ENCODE data around the gene CYP24A1.
A peak's percentile ranks its signal among the peaks of the same experiment; 100 is the strongest.

CYP24A1 gene

DNA sequence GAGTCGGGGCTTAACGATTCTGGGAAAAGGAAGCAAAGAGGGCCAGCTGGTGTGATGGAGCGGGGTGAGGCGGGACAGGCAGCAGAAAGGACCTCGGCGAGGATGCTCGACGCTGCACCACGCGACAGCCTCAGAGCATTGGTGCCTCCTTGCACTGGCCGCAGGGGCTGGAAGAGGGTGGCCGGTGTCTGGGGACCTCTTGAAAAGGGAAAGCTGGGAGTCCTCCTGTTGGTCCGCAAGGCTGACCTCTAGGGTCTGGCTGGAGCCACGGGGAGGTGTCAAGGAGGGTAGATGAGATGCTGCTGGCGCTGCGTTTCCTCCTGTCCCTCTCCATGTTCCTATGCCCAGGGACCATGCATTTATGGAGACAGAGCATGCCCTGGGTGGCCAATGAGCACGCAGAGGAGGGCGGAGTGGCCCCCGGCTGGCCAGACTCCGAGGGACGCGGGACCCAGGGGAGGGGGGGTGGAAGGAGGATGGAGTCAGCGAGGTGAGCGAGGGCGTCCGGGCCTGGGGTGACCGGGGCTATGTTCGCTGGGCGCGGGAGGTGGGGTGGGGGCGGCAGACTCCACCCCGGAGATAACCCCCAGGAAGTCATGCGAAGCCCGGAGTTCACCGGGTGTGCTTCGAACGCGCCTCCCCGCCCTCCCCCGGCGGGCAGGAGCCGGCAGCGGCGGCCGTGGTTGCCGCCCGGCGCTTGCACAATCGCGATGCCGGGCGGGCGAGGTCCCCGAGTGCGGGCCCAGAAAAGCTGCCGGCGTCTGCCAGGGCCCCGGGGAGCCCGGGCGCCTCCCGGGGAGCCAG is at the start of gene CYP24A1:
Gene CYP24A1 (minus strand): TSS at position 334 of the 804 bp plus-strand sequence. CDS start 407 bp downstream, outside the sequence.
- DNase-seq (ENCODE audit: low read depth), result no peak

DNA sequence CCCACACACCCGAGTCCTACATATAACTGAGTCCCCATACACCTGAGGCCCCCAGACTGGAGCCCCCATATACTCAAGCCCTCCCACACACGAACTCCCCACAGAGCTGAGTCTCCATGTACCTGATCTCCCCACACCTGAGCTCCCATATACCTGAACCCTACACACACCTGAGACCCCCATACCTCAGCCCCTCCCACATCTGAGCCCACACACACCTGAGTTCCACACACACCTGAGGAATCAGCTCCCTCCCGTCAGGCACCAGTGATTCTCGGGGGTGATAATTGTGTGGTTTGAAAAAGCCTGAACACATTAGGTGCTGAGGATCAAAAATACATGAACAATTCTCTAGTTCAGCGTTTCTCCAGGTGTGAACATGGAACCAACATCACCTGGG is 49.5 kb upstream of the CYP24A1 start:
- DNase-seq (ENCODE audit: low read depth), result no peak

DNA sequence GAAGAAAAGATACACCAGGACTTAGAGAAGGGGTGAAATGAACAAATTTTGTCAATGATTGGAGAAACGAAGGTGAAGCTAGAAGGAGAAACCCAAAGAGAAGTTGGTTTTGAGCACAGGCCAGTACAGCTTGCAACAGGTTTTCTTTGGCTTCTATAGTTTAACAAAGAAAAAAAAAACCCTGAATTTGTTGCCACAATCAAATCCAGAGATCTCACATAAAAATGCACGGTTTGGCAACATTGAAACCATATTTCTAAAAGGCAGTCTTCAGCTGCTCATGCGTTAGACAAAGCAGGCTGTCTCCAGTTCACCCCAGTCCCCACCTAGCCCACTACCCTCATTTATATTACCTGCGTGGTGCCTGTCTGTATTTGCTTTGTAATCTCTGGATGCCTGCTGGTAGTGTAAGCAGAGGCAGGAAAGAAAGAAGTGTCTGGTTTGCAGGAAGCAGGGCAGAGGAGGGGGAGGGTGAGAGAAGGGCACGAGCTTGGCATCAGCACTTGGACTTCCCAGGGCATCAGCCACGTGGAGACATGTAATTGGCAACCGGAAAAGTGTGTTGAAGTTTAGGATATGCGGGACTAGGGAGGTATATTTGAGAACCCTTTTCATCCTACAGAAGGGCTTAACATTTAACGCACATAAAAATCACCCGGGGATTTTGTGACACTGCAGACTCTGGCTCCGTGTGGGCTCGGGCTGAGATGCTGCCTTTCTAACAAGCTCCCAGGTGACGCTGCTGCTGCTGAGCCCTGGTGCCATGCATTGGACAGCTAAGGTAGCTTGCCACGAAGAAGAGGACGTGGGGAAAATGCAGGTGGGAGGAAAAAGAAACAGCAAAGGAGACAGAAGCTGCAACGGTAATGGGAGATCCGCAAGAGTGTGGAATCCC is 48.5 kb upstream of the CYP24A1 start:
- DNase-seq (ENCODE audit: low read depth), result no peak

DNA sequence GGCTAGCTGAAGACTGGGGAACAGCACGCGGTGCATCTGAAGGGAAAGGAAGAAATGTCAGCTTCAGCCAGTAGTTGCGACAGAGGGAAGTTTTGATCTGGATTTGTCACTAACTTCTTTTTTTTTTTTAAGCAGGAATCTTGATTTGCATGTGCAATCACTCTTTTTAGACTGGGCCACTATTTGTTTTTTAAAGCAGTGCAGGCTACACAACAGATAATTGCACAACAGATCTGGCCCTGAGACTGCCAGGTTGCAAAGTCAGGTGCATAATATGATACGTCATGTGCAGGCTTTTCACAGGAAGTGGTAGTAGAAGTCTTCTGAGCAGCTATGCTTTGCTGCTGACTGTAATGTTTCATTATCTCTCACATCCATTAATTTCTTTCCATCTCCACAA is 47.6 kb upstream of the CYP24A1 start:
- DNase-seq (ENCODE audit: low read depth), result no peak

DNA sequence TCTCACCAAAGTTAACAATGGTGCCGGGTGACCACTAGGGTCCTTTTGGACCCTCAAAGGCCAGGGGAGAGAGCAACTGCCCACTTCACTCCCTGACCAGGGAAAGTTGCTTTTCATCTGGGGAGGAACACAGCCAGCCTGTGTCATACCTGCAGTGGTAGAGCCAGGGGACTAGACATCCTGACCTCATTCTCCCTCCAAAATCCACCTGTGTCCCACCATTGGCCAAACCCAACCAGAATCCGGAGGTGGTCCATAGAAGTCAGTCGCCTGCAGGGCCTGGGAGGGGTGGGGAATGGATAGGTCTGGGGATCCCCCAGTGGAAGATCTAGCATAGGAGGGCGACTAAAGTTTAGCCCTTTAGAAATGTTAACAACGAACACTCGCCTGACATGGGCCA is 46.9 kb upstream of the CYP24A1 start:
- no peak for DNase-seq (ENCODE audit: low read depth)

DNA sequence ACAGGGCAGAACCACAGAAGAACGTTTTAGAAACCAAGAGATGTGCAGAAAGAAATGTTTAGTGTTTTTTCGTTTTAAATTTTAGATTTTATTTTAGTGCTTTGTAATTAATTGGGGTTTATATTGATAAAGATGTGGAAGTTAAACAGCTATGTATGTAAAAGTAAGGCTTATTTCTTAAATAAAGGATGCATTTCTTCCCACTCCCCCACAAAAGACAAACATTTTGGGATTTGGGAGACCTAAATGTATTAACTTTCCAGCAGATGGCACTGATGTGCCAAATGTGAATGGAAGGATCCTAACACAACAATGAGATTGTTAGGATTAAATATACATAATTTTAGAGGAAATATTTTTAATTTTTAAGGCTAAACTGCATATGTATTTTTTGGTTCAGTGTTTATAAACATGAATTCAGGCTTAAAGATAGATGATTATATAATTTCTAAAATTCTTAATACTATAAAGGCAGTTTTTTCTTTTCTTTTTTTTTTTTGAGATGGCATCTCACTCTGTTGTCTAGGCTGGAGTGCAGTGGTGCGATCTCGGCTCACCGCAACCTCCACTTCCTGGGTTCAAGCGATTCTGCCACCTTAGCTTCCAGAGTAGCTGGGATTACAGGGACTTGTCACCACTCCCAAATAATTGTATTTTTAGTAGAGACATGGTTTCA is 46.1 kb upstream of the CYP24A1 start:
- no peak for DNase-seq (ENCODE audit: low read depth)

DNA sequence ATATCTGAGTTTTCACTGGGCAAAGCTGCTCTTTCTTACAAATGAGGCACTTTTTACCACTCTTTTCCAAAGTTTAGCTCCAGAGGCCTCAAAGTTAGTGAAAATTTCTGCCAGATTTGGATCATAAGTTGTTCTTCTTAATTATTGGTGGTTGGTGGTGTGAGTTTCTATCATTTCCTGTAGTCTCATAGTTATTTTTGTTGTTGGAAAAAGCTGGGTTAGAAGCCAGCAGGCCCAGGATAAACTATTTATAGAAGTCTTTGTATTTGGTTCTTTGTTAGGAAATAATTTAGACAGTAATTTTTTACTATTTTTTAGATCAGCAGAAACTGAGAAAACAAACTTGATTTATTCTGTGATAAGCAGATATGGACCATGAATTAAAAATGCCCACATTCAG is 44.7 kb upstream of the CYP24A1 start:
- no peak for DNase-seq (ENCODE audit: low read depth)

DNA sequence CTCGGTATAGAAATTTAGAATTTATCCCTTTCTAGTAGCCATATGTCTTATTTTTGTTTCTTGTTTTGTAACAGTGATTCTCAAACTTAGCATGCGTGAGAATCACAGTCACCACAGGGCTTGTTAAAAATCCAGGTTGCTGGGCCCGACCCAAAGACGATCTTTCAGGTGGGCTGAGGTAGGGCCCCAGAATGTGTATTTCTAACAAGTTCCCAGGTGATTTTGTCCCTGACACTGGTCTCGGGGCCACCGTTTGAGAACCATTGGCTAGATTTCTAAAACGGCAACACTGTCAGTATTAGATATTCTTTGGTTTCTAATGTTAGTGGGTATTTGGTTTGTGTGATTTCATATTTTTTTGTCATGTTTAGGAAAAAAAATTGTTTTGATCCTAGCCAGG is 44.0 kb upstream of the CYP24A1 start:
- no peak for DNase-seq (ENCODE audit: low read depth)

DNA sequence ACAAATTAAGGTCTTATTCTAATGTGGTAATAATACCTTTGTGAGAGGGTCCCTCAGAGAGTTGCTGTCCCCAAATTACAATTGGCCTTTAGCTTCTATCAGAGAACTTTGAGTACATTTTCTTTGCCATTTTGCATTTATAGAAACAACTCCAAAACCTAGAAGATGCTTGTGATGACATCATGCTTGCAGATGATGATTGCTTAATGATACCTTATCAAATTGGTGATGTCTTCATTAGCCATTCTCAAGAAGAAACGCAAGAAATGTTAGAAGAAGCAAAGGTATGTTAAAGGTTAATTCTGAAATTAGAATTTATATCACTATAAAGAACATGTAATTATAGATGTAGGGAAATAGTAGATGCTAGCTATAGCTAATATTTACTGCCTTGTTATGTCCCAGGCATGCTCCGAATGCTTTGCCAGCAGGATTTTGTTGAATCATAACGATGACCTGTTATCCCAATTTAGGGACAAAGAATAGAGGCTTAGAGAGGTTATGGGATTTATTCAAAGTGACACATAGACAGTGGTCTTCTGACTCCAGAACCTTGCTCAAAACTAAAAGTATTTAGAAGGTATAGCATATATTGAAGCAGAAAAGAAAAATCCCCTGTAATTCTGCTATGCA is 41.5 kb upstream of the CYP24A1 start:
- DNase-seq (ENCODE audit: low read depth), result no peak

DNA sequence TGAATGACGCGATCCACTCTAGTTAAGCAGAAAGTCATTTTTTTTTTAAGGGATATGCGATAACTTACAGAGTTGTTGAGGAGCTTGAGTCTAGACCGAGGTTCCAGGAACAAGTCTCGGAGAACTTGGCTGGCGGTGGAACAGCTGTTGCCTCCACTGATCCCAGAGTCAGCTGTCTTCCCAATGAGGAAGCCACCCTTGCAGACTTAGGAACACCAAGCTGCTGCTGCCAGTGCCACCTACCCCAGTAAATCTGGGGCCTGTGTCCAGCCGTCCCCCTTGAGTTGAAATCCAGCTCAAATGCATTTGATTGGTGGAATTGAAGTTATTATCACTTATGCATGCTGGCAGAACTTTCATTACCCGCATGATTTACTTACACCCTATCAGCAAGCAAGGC is 40.8 kb upstream of the CYP24A1 start:
- no peak for DNase-seq (ENCODE audit: low read depth)

DNA sequence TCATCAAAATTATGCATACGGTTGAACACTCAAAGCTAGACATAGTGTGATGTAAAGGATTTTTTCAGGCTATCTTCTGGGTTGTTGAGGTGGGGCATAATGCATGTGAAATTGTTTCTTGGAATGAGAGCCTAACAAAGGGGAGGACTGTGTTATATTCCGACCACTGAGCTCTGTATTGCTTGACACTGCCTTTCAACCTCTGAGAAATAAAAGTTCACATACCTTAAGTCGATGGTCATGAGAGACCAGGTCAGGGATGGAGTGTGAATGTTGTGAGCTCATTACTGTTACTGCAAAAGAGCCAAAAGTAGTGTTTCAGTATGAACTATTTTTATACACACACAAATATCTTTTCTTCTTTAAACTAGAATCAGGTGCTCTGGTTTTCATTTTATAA is 39.1 kb upstream of the CYP24A1 start:
- no peak for DNase-seq (ENCODE audit: low read depth)

DNA sequence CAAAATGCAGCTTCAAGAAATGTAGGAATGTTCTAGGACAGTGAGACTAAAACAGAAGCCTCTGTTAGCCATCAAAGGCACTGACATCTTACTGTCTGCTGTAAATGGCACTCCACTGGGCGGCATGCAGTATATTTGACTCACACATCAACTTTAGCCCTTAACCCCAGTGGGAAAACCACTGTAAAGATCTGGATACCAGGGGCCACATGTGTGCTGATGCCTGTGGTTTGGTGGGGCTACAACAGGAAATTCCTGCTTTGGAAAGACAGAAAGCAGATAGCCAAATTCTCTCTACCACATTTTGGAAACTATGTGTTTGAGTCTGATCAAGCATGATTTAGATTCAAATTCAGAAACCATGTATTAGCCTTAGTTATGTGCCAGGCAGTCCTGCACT is 38.4 kb upstream of the CYP24A1 start:
- no peak for DNase-seq (ENCODE audit: low read depth)

DNA sequence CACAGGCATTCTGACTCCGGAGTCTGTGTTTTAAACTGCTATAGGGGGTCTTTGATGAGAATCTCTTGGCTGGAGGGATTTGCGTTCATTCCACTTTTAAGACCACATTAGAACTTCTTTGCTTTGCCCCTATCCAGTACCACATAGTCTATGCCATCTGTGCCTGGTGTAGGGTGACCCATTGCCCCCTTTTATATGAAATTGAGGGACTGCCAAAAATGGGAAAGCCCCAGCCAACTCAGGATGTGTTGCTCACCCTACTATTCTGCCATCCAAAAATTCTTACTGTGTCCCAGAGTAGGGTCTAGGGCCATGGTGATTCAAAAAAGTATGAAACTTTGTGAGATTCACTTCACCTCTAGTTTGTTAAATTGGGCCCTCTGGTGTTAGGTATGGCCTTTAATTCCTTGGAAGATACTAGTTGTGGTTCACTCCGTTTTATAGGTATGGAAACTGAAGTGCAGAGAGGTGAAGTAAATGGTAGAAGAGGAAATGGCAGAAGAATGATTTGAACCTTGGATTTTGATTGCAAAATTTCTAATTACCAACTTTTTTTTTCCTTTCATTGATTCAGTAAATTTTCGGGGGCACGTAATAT is 35.5 kb upstream of the CYP24A1 start:
- DNase-seq (ENCODE audit: low read depth), result no peak

DNA sequence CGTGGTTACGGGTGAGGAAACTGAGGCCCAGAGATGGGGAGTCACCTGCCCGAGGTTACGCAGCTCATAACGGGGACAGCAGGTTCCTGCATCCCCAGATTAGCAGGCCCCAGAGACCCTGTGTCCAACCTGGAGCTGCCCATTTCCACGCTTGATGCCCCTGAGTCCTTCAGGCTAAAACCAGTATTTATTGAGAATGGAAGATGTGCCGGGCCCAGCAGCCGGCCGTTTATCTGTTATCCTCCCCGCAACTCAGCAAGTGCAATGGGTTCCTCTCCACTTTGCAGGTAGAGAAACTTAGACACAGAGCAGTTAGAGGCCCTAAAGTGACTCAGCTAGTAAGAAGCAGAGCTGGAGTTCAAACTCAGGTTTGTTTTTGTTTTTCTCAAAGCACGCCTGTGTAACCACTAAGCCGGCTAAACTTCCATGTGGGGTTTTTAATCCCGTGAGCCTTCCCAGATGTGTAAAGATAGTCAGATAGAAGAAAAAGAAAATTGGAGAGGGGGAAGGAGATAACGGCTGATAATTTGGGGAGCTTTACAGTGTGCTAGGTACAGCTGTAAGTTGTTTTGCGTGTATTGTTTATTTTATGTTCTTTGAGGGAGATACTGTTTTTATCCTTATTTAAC is 34.9 kb upstream of the CYP24A1 start:
- no peak for DNase-seq (ENCODE audit: low read depth)

DNA sequence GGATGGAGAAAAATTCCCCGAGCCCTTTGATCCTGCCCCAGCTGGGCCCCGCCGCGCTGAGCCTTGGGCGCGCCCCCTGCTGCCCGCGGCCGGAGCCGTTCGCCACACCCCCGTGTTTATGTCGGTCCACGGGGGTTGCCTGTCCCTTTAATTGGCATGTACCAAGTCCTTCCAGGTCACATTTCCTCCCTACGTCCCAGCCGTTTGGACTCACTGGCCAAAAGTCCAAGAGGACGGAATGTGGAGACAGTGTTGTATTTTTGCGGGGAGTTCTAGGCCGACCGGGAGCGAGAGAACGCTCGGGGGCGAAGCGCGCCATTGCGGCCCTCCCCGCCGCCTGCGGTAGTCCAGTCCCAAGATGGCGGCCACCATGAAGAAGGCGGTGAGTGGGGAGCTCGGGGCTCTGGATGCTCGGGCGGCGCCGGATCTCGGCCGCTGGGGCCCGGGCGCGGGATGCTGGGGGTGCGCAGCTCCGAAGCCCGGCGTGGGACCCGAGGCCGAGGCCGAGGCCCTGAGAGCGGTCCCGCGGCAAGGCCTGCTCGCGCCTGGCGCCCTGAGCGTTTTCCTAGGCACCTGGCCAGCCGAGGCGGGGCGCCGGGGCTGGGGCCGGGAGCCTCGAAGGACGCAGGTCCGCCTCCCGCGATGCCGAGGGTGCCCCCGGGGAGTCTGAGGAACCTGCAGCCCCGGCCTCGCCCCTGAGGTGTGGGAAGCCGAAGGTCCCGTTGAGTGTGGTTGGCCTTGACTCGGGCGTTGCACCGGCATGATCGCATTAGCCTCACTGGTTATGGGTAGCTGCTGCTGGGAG is 34.2 kb upstream of the CYP24A1 start, which contains the start of gene PFDN4:
Gene PFDN4 (plus strand): TSS at position 345 of the 805 bp plus-strand sequence. CDS start 14 bp downstream, at position 359.
- DNase-seq (ENCODE audit: low read depth), result peak; percentile 57

DNA sequence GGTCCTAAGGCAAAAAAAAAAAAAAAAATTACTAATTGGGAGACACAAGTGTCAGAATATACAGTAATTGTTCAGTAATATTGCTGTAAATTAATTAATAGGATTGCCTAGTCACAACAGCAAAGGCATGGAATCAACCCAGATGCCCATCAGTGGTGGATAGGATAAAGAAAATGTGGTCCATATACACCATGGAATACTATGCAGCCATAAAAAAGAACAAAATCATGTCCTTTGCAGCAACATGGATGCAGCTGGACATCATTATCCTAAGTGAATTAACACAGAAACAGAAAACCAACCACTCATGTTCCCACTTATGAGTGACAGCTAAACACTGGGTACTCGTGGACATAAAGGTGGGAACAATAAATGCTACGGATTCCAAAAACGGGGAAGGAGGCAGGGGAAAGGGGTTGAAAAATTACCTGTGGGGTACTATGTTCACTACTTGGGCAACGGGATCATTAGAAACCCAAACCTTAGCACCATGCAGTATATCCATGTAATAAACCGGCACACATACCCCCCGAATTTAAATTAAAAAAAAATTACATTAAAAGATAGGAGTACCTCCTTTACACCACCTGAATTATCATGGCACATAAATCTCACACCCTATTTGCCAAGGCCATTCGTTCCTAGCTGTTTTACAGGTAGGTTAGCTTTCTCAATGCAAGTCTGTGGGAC is 33.4 kb upstream of the CYP24A1 start:
- DNase-seq (ENCODE audit: low read depth), result no peak

DNA sequence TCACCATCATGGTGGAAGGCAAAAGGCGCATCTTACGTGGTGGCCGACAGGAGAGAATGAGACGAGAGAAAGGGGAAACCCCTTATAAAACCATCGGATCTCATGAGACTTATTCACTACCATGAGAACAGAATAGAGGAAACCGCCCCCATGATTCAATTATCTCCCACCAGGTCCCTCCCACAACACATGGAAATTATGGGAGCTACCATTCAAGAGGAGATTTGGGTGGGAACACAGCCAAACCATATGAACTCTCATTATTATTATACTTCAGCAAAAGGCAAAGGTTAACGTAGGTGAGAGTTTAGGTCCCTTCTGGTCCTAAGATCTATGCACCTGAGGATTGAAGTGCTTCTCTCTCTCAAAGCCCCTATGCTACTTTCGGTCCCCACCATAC is 31.7 kb upstream of the CYP24A1 start:
- DNase-seq (ENCODE audit: low read depth), result no peak

DNA sequence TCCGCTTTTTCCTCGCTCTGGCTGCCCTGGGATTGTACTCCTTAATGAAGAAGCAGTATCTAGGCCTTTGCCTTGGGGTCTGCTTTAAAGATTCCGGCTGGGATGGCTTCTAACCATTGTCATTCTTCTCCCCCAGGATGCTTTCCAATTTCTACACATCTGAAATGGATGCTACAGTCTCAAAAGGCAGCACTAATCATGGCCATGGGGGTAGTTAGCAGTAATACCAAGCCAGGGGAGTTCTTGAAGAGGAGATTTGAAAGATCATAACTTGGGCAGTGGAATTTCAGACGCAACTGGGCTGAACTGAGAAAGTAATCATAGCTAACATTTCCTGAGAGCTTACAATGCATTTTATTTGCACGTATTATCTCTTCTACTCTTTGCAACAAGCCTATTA is 30.7 kb upstream of the CYP24A1 start:
- DNase-seq (ENCODE audit: low read depth), result no peak

DNA sequence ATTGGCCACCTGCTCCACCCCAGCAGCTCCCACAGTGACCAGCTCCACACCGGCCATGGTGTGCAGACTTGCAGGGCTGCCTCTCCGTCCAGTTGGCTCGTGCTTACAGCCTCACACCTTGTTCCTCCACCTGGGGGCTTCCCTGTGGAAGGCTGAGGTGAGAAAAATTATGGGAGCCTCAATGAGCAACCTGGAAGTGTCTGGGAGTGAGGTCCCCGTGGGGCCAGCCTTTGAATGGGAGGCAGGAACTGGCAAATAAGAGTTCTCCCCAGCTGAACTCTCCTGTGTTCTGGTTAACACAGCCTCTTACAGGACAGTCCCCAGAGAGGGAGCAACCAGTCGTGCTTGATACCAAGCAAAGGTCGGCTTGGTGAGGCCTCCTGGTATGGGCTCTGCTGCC is 30.3 kb upstream of the CYP24A1 start:
- DNase-seq (ENCODE audit: low read depth), result no peak

DNA sequence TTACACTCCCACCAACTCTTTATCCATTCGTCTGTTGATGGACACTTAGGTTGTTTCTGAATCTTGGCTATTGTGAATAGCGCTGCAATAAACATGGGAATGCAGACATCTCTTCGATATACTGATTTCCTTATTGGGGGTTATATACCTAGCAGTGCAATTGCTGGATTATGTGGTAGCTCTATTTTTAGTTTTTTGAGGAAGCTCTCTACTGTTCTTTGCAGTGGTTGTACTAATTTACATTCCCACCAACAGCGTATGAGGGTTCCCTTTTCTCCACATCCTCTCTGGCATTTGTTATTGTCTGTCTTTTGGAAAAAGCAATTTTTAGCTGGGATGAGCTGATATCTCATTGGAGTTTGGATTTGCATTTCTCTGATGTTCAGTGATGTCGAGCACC is 29.5 kb upstream of the CYP24A1 start:
- no peak for DNase-seq (ENCODE audit: low read depth)
